HT1080 (cell line): ENCODE data around the gene MEIKIN. TPM values are rescaled to one million over a fixed set of nuclear protein-coding genes. Genes with fewer than 3 reads are reported as not detected.

Experiments
- DNase-seq: peaks from one replicate; pipeline ENCODE4 v3.0.0-alpha.2; 2015; ENCODE audit warnings: low read depth
- polyA plus RNA-seq, 2 experiments: library from polyadenylated mRNA; depleted of rRNA; stranded (reverse); fragments of >200 nt; gene quantifications; 2 replicates each; pipeline ENCODE4 v1.2.3, GENCODE V29; 2015
- total RNA-seq: library from RNA; depleted of rRNA; stranded (reverse); fragments of >200 nt; shearing (Covaris generic); gene quantifications from 2 replicates; pipeline ENCODE4 v1.2.3, GENCODE V29; 2014; rRNA removed

MEIKIN gene
- not detected in 2 replicates for total RNA-seq
- polyA plus RNA-seq (2015; cell fraction: cytosol; rRNA removed): not detected in 2 replicates
- not detected in 2 replicates for polyA plus RNA-seq (2015; cell fraction: nucleus; rRNA removed)

GRCh38 chr5:131945551-131946168 lies at the start of gene MEIKIN:
MEIKIN (minus strand) TSS chr5:131945663; CDS start chr5:131945505, 158 bp downstream.
- DNase-seq: no peak

- DNase-seq: no peak
Measured at GRCh38 chr5:131994533-131995226, 49.2 kb upstream of the MEIKIN start.

- no peak for DNase-seq
Measured at GRCh38 chr5:131994090-131994489, 48.6 kb upstream of the MEIKIN start.

- DNase-seq: no peak
Measured at GRCh38 chr5:131993676-131994075, 48.2 kb upstream of the MEIKIN start.

- DNase-seq: peak; percentile 35
Measured at GRCh38 chr5:131992370-131992769, 46.9 kb upstream of the MEIKIN start.

GRCh38 chr5:131991593-131992324 lies 46.3 kb upstream of the MEIKIN start:
- DNase-seq: no peak

GRCh38 chr5:131990716-131991115 lies 45.3 kb upstream of the MEIKIN start:
- no peak for DNase-seq

GRCh38 chr5:131988601-131989000 lies 43.1 kb upstream of the MEIKIN start:
- no peak for DNase-seq

- no peak for DNase-seq
Measured at GRCh38 chr5:131987251-131987650, 41.8 kb upstream of the MEIKIN start.

GRCh38 chr5:131986161-131986912 lies 40.9 kb upstream of the MEIKIN start:
- DNase-seq: peak; percentile 40

- no peak for DNase-seq
Measured at GRCh38 chr5:131984956-131985665, 39.6 kb upstream of the MEIKIN start.

- DNase-seq: no peak
Measured at GRCh38 chr5:131983244-131983771, 37.8 kb upstream of the MEIKIN start.

GRCh38 chr5:131981516-131981915 lies 36.1 kb upstream of the MEIKIN start:
- no peak for DNase-seq

- DNase-seq: no peak
Measured at GRCh38 chr5:131980696-131981095, 35.2 kb upstream of the MEIKIN start.

- no peak for DNase-seq
Measured at GRCh38 chr5:131979816-131980215, 34.4 kb upstream of the MEIKIN start.

- DNase-seq: peak; percentile 69
Measured at GRCh38 chr5:131977212-131977604, 31.7 kb upstream of the MEIKIN start.

- DNase-seq: no peak
Measured at GRCh38 chr5:131976414-131977211, 31.1 kb upstream of the MEIKIN start.

- no peak for DNase-seq
Measured at GRCh38 chr5:131974956-131975726, 29.7 kb upstream of the MEIKIN start.

- DNase-seq: no peak
Measured at GRCh38 chr5:131974622-131974955, 29.1 kb upstream of the MEIKIN start.
